Endodermal cell (in vitro differentiated cells): ENCODE measurements around the gene DHX38. TPM values are rescaled to one million over a fixed set of nuclear protein-coding genes. Genes with fewer than 3 reads are reported as not detected.

ENCODE experiments used
- DNase-seq: peaks from one replicate; pipeline ENCODE4 v3.0.0-alpha.2; 2017
- H3K27ac ChIP-seq: 2 replicates; pipeline ENCODE4 v1.5.1; 2013; ENCODE audit warnings: mild to moderate bottlenecking, low read depth, low read length, moderate library complexity
- H3K27me3 ChIP-seq: 2 replicates; pipeline ENCODE4 v1.6.1; 2013; ENCODE audit warnings: mild to moderate bottlenecking, low read length, moderate library complexity; ENCODE audit not compliant: insufficient read depth, control insufficient read depth, poor library complexity, severe bottlenecking
- H3K36me3 ChIP-seq: 2 replicates; pipeline ENCODE4 v1.7.0; 2013; ENCODE audit warnings: mild to moderate bottlenecking, low read length, moderate library complexity; ENCODE audit not compliant: control insufficient read depth, insufficient read depth
- H3K4me1 ChIP-seq: one replicate; pipeline ENCODE4 v1.7.0; 2013; ENCODE audit warnings: low read length; ENCODE audit not compliant: control insufficient read depth, insufficient read depth
- H3K4me3 ChIP-seq: 2 replicates; pipeline ENCODE4 v1.5.1; 2013; ENCODE audit warnings: mild to moderate bottlenecking, low read length, moderate library complexity
- H3K9ac ChIP-seq: 2 replicates; pipeline ENCODE4 v1.6.1; 2013; ENCODE audit warnings: mild to moderate bottlenecking, low read length, moderate library complexity; ENCODE audit not compliant: poor library complexity, severe bottlenecking; ENCODE audit errors: extremely low read depth
- H3K9me3 ChIP-seq: 2 replicates; pipeline ENCODE4 v1.6.1; 2013; ENCODE audit warnings: mild to moderate bottlenecking, low read length, moderate library complexity; ENCODE audit not compliant: control insufficient read depth
- H3K27ac Mint-ChIP-seq: 2 replicates; pipeline ENCODE4 v1.8.0; 2020; ENCODE audit warnings: mixed read lengths
- H3K27me3 Mint-ChIP-seq: 2 replicates; pipeline ENCODE4 v1.8.0; 2021; ENCODE audit warnings: mild to moderate bottlenecking, mixed read lengths; ENCODE audit not compliant: insufficient read depth
- H3K36me3 Mint-ChIP-seq: 2 replicates; pipeline ENCODE4 v1.8.0; 2020; ENCODE audit warnings: low read depth, mixed read lengths
- H3K4me1 Mint-ChIP-seq: 2 replicates; pipeline ENCODE4 v1.8.0; 2020; ENCODE audit warnings: mixed read lengths
- H3K4me3 Mint-ChIP-seq: 2 replicates; pipeline ENCODE4 v1.8.0; 2020; ENCODE audit warnings: mild to moderate bottlenecking, moderate library complexity, mixed read lengths
- H3K9me3 Mint-ChIP-seq: 2 replicates; pipeline ENCODE4 v1.8.0; 2020; ENCODE audit warnings: mild to moderate bottlenecking, mixed read lengths
- CTCF ChIP-seq: fragments of 200-600 bp; sonication (generic); conservative IDR thresholded peaks from 2 replicates; pipeline ENCODE4 v1.5.0; 2021; ENCODE audit warnings: antibody characterized with exemption, mild to moderate bottlenecking
- WGBS, 2 experiments: methylation state at CpG; one replicate each; pipeline versions ENCODE4 v1.1.5 to v1.1.7; 2013; ENCODE audit warnings: missing lambda C conversion rate in 2 of 2, mixed read lengths in 1 of 2; ENCODE audit not compliant: insufficient coverage in 1 of 2, insufficient read length in 1 of 2; 5-methylcytosine and 5-hydroxymethylcytosine counted together
- total RNA-seq, 2 donors: library from RNA; stranded (reverse); fragmentation: NEBNext Ultra II Directional in 1 of 2; extraction: Animal tissue kit (Norgen Biotek cat#: 25700) in 1 of 2; gene quantifications; 2 replicates in 1 of 2; 3 replicates in 1 of 2; pipeline ENCODE4 v1.2.1, GENCODE V29; 2021

Gene DHX38
- total RNA-seq, 2 donors from 2014 or later, result 66.9 to 80.1 TPM

GRCh38 chr16:72129976-72130656 is 36.5 kb downstream of the DHX38 start:
- Histone ChIP-seq H3K27ac (no peak overlapping the region), H3K9me3 (no peaks in the 10 kb centered on the region), H3K27me3 (no peaks in the 10 kb centered on the region), H3K4me3 (no peak overlapping the region), H3K4me1 (peaks cover 32% of the 10 kb centered on the region), H3K9ac (no peak overlapping the region), H3K36me3 (no peaks in the 10 kb centered on the region)
- H3K27me3 Mint-ChIP-seq, result peaks cover 2% of the 10 kb centered on the region
- DNase-seq, result peak; percentile 84
- H3K4me3 Mint-ChIP-seq, result no peak overlapping the region
- H3K4me1 Mint-ChIP-seq, result peaks cover 55% of the 10 kb centered on the region
- WGBS, 2 experiments, result 69 to 83% methylated on average over 6 to 7 of the region's 7 CpGs
- TF ChIP-seq CTCF, result no peak
- no peaks in the 10 kb centered on the region for H3K9me3 Mint-ChIP-seq
- H3K27ac Mint-ChIP-seq, result no peak overlapping the region
- no peaks in the 10 kb centered on the region for H3K36me3 Mint-ChIP-seq

- Mint-ChIP-seq H3K9me3 (no peaks in the 10 kb centered on the region), H3K4me3 (no peak overlapping the region), H3K27ac (no peak overlapping the region), H3K4me1 (peaks cover 46% of the 10 kb centered on the region), H3K27me3 (peaks cover 2% of the 10 kb centered on the region), H3K36me3 (no peaks in the 10 kb centered on the region)
- TF ChIP-seq CTCF, result no peak
- Histone ChIP-seq H3K4me3 (no peak overlapping the region), H3K36me3 (no peaks in the 10 kb centered on the region), H3K27me3 (no peaks in the 10 kb centered on the region), H3K9ac (no peak overlapping the region), H3K27ac (no peak overlapping the region), H3K4me1 (peaks cover 28% of the 10 kb centered on the region), H3K9me3 (no peaks in the 10 kb centered on the region)
- 63 to 76% methylated on average over 5 to 6 of the region's 6 CpGs for WGBS, 2 experiments
- DNase-seq, result peak; percentile 76
Measured at GRCh38 chr16:72131036-72131435, 37.4 kb downstream of the DHX38 start.

GRCh38 chr16:72132726-72133125 is 39.1 kb downstream of the DHX38 start:
- H3K9ac ChIP-seq, result no peak overlapping the region
- peaks cover 41% of the 10 kb centered on the region for H3K4me1 Mint-ChIP-seq
- H3K36me3 ChIP-seq, result no peaks in the 10 kb centered on the region
- WGBS, 2 experiments, result 93 to 100% methylated on average over 3 of the region's 3 CpGs
- H3K27ac ChIP-seq, result no peak overlapping the region
- no peak overlapping the region for H3K4me3 ChIP-seq
- no peaks in the 10 kb centered on the region for H3K9me3 ChIP-seq
- no peak for TF ChIP-seq CTCF
- peak; percentile 16 for DNase-seq
- no peak overlapping the region for H3K4me3 Mint-ChIP-seq
- H3K9me3 Mint-ChIP-seq, result no peaks in the 10 kb centered on the region
- peaks cover 2% of the 10 kb centered on the region for H3K27me3 Mint-ChIP-seq
- H3K27me3 ChIP-seq, result no peaks in the 10 kb centered on the region
- no peaks in the 10 kb centered on the region for H3K36me3 Mint-ChIP-seq
- H3K4me1 ChIP-seq, result peaks cover 22% of the 10 kb centered on the region
- no peak overlapping the region for H3K27ac Mint-ChIP-seq
